GM19240 (cell line): ENCODE data around the gene DEUP1.
A peak's percentile ranks its signal among the peaks of the same experiment; 100 is the strongest.
"Not testable (repeated sequence)": the region's sequence is repeated elsewhere in the genome, so short reads cannot be mapped to it uniquely, and the experiment has no call there.

ENCODE experiments used
- DNase-seq: peaks from one replicate; pipeline ENCODE4 v3.0.0; 2011; ENCODE audit warnings: low spot score; ENCODE audit not compliant: insufficient read length

Gene DEUP1

DNA sequence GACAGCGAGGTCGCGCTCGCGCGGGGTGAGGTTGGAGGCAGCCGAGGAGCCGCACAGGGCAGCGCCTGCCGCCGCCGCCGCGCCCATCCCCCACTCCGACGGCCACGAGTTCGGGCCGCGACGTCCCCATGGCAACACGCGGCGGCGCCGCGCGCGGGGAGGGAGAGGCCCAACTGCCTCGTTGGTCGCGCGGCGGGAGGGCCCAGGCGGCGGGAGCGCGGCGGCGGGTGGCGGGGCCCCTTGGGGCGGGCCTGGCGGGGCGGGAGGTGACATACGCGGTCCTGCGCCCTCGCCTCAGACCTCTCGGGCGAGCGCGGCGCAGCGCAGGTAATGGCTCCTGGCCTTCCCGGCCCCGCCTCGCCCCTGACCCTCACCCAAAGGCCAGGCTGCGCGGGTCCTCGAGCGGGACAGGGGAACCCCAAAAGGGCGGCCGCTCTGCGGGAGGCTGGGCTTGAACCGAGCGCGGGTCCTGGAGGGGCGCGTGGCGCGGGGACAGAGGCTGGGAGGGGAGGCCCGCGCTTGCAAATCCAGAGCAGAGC lies at the start of gene DEUP1:
TSS of gene DEUP1 (plus strand) at position 297 of the 539 bp plus-strand sequence. CDS start 1,518 bp downstream, outside the sequence.
- DNase-seq, result no peak

DNA sequence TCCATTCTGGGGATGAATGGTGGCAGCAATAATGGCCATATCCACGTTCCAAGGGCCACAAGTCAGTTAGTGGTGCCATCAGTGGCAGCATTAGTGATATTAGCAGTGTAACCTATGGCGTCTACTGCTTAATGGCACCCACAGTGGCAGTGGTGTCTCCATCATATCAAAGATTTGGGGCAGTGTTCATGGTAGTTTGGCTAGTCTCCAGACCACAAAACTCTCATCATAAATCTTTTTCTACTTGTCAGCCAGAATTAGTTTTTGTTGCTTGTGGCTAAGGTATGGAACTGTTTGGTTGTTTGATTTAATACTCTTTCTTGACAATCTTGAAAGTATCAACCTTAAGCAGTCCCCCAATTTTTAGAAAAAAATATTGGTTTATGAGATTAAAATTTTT lies 45.1 kb upstream of the DEUP1 start:
- no peak for DNase-seq

GRCh38 chr11:93287434-93287833 lies 43.1 kb upstream of the DEUP1 start:
- no peak for DNase-seq

DNA sequence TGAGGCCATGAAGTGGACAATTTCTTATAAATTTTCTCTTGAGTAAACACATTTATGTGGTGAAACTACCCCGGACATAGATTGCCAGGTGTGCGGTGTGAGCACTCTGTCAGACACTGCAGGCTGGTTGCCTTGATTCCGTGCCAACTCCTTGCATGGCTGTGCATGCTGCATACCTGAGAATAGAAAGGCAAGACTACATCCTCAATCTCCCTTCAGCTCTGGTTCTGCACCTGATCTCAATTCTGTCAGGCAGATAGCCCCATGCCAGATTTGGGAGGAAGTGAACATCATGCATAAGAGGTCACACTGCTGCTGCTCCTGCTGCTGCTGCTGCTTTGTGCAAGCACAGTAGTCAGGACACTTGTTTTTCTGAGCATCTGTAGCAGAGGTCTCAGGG lies 42.5 kb upstream of the DEUP1 start:
- DNase-seq, result no peak

- peak; percentile 1 for DNase-seq
Measured at GRCh38 chr11:93288767-93289166, 41.8 kb upstream of the DEUP1 start.

DNA sequence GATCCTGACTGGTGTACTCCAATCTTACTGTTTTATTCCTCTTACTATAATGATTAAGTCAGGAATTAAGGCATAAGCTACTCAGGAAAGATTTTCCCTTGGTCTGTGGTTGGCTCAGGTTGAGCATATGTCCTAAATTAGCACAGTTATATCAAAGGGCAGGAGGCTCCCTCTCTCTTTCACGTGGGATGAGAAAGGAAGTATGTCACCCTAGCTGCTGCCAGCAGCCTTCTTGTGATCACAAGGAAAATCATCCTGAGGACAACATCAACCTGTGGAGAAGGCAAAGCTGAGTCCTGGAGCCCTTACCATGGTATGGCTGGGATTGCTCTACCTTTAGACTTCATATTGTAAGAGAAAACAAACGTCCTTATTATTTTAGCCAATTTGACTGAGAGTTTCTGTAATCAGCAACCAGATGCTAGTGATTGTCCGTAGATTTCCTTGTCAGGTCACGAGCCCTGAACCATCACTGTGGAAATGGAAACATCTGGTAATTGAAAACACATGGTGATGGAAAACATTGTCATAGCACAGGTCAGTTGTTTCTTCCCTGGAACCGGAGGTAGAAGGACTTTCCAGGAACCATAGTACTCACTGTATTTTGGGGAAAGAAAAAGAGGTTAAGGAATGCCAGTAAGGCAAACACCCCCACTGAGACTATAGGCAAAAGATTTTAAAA lies 40.6 kb upstream of the DEUP1 start:
- no peak for DNase-seq

- no peak for DNase-seq
Measured at GRCh38 chr11:93291110-93291509, 39.4 kb upstream of the DEUP1 start.

DNA sequence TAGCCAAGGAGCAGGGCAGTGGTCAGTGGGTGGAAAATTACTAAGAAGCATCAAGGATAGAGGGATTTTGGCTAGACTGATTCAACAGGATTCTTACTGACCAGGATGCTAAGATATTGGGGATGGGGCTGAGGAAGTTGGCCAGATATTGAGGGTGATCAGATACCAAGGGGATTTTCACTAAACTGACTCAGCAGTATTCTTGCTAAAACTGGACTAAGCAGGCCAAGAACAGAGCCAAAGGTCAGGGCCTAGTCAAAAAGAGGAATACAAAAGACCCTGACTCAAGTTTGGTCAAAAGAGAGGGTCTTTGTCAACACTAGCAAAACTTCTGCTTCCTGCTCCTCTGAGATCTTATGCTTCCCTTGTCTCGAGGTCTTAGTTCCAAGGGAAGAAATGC lies 38.6 kb upstream of the DEUP1 start:
- DNase-seq, result no peak

DNA sequence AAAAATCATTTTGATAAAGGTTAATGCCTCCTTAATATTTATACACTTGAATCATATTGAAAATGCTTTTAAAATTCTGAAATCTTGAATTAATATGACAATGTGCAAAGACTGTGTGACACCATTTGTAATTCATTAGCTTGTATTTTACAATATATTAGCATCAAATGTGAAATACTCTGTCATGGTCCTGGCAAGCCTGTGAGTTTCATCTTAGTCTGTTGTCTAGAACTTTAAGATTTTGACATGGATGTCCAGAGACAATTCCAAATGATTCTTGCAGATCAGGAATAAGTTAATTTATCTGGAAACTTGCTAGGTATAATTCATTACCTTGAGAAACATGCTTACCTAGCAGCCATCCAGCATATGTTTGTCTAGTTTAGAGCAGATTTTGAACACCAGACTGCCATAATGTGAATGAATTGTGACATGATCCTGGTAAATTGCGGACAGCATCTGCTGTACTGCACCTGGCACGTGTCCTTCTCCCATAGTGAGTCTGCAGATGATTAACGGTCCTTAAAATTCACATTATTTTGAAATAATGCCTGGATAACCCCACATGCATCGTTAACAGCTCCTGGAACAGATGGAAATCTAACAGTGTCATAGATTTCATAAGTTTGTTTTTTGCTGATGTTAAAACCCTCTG lies 34.5 kb upstream of the DEUP1 start:
- DNase-seq, result no peak

GRCh38 chr11:93303689-93304088 lies 26.9 kb upstream of the DEUP1 start:
- DNase-seq, result no peak

GRCh38 chr11:93314399-93314798 lies 16.1 kb upstream of the DEUP1 start:
- not testable (repeated sequence) for DNase-seq

- DNase-seq, result no peak
Measured at GRCh38 chr11:93319224-93319839, 11.2 kb upstream of the DEUP1 start.

DNA sequence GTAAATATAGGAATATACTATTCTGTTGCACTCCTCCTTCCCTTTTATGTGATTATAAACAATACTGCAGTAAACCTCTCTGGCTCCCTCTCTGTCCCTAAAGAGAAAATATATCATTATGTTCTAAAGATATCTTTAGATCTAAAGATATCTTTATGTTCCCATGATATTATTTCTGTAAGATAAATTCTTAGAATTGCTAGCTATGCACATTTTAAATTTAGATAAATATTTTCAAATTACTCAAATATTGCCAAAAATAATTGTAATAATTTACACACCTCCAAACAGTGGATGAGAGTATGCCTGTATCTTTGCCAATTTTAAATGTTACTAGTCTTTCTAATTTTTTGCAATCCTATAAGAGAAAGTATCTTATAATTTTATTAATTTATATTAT lies 10.3 kb upstream of the DEUP1 start:
- no peak for DNase-seq

DNA sequence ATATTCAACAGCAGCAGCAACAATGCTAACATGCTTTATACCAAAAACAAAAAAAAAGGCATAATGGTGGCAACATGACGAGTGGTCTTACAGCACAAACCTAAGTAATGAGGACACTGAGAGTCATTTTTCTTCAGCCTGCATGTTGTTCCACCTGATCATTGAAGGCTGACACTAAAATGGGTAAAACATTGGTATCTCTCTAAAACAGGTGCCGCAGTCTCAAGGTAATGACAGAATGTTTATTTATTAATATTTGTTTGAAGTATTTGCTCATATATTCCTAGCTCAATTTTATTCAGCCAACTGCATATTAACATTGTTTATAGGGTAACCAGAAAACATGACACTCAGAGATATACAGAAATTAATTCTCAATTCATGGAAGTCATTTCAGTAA lies 8.3 kb upstream of the DEUP1 start:
- no peak for DNase-seq

- no peak for DNase-seq
Measured at GRCh38 chr11:93323747-93324146, 6.8 kb upstream of the DEUP1 start.

GRCh38 chr11:93324500-93324899 lies 6.0 kb upstream of the DEUP1 start:
- no peak for DNase-seq

DNA sequence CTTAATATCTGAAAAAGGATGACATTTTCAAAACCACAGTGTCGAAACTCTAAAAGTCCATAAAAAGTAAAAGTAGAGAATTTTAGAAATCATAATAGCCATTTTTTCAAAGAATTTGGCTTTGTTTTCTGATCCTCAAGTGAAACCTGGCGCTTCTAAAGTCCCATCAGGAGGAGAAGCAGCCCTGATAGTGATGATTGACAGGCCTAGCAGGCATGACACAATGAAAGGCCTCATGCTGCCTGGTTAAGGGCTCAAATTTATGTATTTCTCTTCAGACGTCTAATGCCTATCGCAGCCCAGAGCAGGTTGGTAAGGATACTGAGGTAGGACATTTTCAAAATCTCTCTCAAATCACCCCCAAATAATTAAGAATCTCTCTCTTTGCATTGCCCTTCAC lies 3.9 kb upstream of the DEUP1 start:
- no peak for DNase-seq

DNA sequence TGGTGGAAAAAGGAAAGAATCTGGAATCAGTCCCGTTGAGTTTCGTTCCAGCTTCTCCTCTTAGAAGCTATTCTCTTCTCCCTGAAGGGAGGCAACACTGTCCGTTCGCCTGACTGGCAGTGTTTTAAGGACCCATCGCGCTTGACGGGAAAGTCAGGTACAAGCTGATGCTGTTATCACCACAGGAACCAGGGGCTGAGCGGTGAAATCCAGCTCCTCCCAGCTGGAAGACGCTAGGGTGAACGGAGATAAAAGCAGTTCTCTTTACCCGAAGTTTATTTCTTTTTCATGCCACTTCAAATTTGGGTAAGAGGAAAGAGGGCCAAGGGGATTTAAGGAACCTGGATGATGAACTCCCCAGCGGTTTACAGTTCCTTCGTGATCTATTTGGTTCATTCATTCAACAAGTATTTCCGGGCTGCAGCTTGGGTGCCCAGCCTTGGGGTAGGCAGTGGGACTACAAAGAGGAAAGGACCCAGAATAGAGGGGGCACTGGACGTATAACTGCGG lies 551 bp upstream of the DEUP1 start:
- no peak for DNase-seq

GRCh38 chr11:93340223-93340622 lies 9.7 kb downstream of the DEUP1 start:
- no peak for DNase-seq

GRCh38 chr11:93344855-93345333 lies 14.4 kb downstream of the DEUP1 start:
- no peak for DNase-seq

DNA sequence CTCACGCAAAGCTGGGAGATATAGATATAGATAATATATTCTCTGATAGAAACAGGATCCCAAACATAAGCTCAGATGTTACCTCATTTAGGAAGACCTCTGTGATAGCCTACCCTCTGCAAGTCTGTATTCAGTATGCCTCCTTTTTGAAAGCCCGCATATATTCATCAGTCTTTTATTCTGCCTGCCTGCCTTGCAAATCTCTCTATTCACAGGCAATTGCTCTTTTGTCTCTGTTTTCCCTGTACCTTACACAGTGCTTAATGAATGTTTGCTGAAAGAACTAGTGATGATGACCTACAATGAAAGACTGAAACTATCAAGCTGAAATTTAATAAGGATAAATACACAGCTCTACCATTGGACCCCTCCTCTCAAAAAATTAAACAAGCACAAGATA lies 18.4 kb downstream of the DEUP1 start:
- no peak for DNase-seq

- no peak for DNase-seq
Measured at GRCh38 chr11:93350835-93351234, 20.3 kb downstream of the DEUP1 start.
